Activated CD8-positive, alpha-beta memory T cell treated with anti-CD3 and anti-CD28 coated beads, Interleukin-2, amount 10 ng/mL, durations not matched to agents 7 days and 5 days (primary cell): Measurements from ENCODE around the gene ZHX3. TPM values are rescaled to one million over a fixed set of nuclear protein-coding genes. Genes with fewer than 3 reads are reported as not detected.

Source experiments
- ATAC-seq: fragments of 150-1000 bp; cut with Tn5 transposase; one replicate; pipeline ENCODE4 v1.10.0; 2021; ENCODE audit warnings: moderate library complexity
- CTCF ChIA-PET: fragments of 350-600 bp; sonication (Branson Sonifier 250); formaldehyde crosslinking; loops from one replicate; lab custom pipeline; 2021; ENCODE audit warnings: antibody characterized with exemption; lab: Charles Lee
- DNase-seq: peaks from one replicate; pipeline ENCODE4 v3.0.0-alpha.2; 2020
- H3K27ac Mint-ChIP-seq: one replicate; pipeline ENCODE4 v1.8.0; 2021; ENCODE audit warnings: mild to moderate bottlenecking, mixed read lengths
- H3K27me3 Mint-ChIP-seq: one replicate; pipeline ENCODE4 v1.8.0; 2021; ENCODE audit warnings: mixed read lengths
- H3K36me3 Mint-ChIP-seq: one replicate; pipeline ENCODE4 v1.8.0; 2021; ENCODE audit warnings: mild to moderate bottlenecking, mixed read lengths
- H3K4me1 Mint-ChIP-seq: one replicate; pipeline ENCODE4 v1.8.0; 2021; ENCODE audit warnings: mixed read lengths
- H3K4me3 Mint-ChIP-seq: one replicate; pipeline ENCODE4 v1.8.0; 2021; ENCODE audit warnings: mild to moderate bottlenecking, moderate library complexity, mixed read lengths
- H3K9me3 Mint-ChIP-seq: one replicate; pipeline ENCODE4 v1.8.0; 2022; ENCODE audit warnings: low read depth, mixed read lengths
- total RNA-seq, 2 experiments: library from RNA; stranded (reverse); gene quantifications; one replicate each; pipeline ENCODE4 v1.2.3, GENCODE V29; 2021

Gene ZHX3
- total RNA-seq, 2 experiments from 2014 or later = 11.4 to 13.3 TPM

GRCh38 chr20:41225091-41225490 is 92.4 kb downstream of the ZHX3 start:
- Mint-ChIP-seq H3K27me3 (no peaks in the 10 kb centered on the region), H3K27ac (no peak overlapping the region), H3K9me3 (no peaks in the 10 kb centered on the region), H3K4me3 (no peak overlapping the region), H3K36me3 (no peaks in the 10 kb centered on the region), H3K4me1 (peaks cover 8% of the 10 kb centered on the region)
- DNase-seq (no peak), ATAC-seq (no peak)
- CTCF ChIA-PET = interaction anchor here (1.3 to 2.3 kb wide), 5 partner anchors 10 to 92 kb away, joined by 3 to 10 read pairs (median 5); no protein-coding TSS in a partner anchor

- Mint-ChIP-seq H3K4me1 (peaks cover 7% of the 10 kb centered on the region), H3K36me3 (no peaks in the 10 kb centered on the region), H3K27ac (no peak overlapping the region), H3K9me3 (no peaks in the 10 kb centered on the region), H3K27me3 (no peaks in the 10 kb centered on the region), H3K4me3 (no peak overlapping the region)
- CTCF ChIA-PET = interaction anchor here (1.3 to 2.3 kb wide), 6 partner anchors 9 to 92 kb away, joined by 3 to 10 read pairs (median 7); no protein-coding TSS in a partner anchor
- no peak for DNase-seq
- no peak for ATAC-seq
Observed at GRCh38 chr20:41224281-41224680, 93.2 kb downstream of the ZHX3 start.

- no peak overlapping the region for H3K27ac Mint-ChIP-seq
- H3K4me1 Mint-ChIP-seq = no peaks in the 10 kb centered on the region
- ATAC-seq (no peak), DNase-seq (no peak)
- CTCF ChIA-PET = interaction anchor here (1.6 to 2.1 kb wide), 2 partner anchors 10 to 88 kb away, joined by 10 read pairs; no protein-coding TSS in a partner anchor
- no peaks in the 10 kb centered on the region for H3K27me3 Mint-ChIP-seq
- no peak overlapping the region for H3K4me3 Mint-ChIP-seq
- H3K36me3 Mint-ChIP-seq = no peaks in the 10 kb centered on the region
- H3K9me3 Mint-ChIP-seq = no peaks in the 10 kb centered on the region
Observed at GRCh38 chr20:41223112-41223511, 94.4 kb downstream of the ZHX3 start.

GRCh38 chr20:41222703-41223102 is 94.8 kb downstream of the ZHX3 start:
- Mint-ChIP-seq H3K9me3 (no peaks in the 10 kb centered on the region), H3K4me3 (no peak overlapping the region), H3K36me3 (no peaks in the 10 kb centered on the region), H3K4me1 (no peaks in the 10 kb centered on the region), H3K27ac (no peak overlapping the region), H3K27me3 (no peaks in the 10 kb centered on the region)
- no peak for DNase-seq
- ATAC-seq = no peak
- CTCF ChIA-PET = no interaction called here

- CTCF ChIA-PET = no interaction called here
- no peak overlapping the region for H3K27ac Mint-ChIP-seq
- DNase-seq = no peak
- no peaks in the 10 kb centered on the region for H3K27me3 Mint-ChIP-seq
- ATAC-seq = no peak
- no peaks in the 10 kb centered on the region for H3K4me1 Mint-ChIP-seq
- no peaks in the 10 kb centered on the region for H3K36me3 Mint-ChIP-seq
- no peaks in the 10 kb centered on the region for H3K9me3 Mint-ChIP-seq
- H3K4me3 Mint-ChIP-seq = no peak overlapping the region
Observed at GRCh38 chr20:41222296-41222695, 95.2 kb downstream of the ZHX3 start.

GRCh38 chr20:41221614-41222218 is 95.8 kb downstream of the ZHX3 start:
- H3K27me3 Mint-ChIP-seq = no peaks in the 10 kb centered on the region
- H3K36me3 Mint-ChIP-seq = no peaks in the 10 kb centered on the region
- no peaks in the 10 kb centered on the region for H3K9me3 Mint-ChIP-seq
- H3K27ac Mint-ChIP-seq = no peak overlapping the region
- no peak overlapping the region for H3K4me3 Mint-ChIP-seq
- H3K4me1 Mint-ChIP-seq = no peaks in the 10 kb centered on the region
- CTCF ChIA-PET = no interaction called here
- DNase-seq (no peak), ATAC-seq (no peak)

GRCh38 chr20:41219824-41220223 is 97.7 kb downstream of the ZHX3 start:
- Mint-ChIP-seq H3K27me3 (no peaks in the 10 kb centered on the region), H3K27ac (no peak overlapping the region), H3K9me3 (no peaks in the 10 kb centered on the region), H3K36me3 (no peaks in the 10 kb centered on the region), H3K4me1 (no peaks in the 10 kb centered on the region), H3K4me3 (no peak overlapping the region)
- DNase-seq = no peak
- CTCF ChIA-PET = interaction anchor here (1.2 kb wide), 1 partner anchor 13 kb away, joined by 7 read pairs; no protein-coding TSS in a partner anchor
- ATAC-seq = no peak

GRCh38 chr20:41218466-41218865 is 99.1 kb downstream of the ZHX3 start:
- ATAC-seq (no peak), DNase-seq (no peak)
- CTCF ChIA-PET = interaction anchor here (1.2 to 1.5 kb wide), 2 partner anchors 14 to 255 kb away, joined by 3 to 7 read pairs; no protein-coding TSS in a partner anchor
- Mint-ChIP-seq H3K27ac (no peak overlapping the region), H3K4me1 (no peaks in the 10 kb centered on the region), H3K4me3 (no peak overlapping the region), H3K9me3 (no peaks in the 10 kb centered on the region), H3K27me3 (no peaks in the 10 kb centered on the region), H3K36me3 (no peaks in the 10 kb centered on the region)

- Mint-ChIP-seq H3K36me3 (no peaks in the 10 kb centered on the region), H3K9me3 (no peaks in the 10 kb centered on the region), H3K4me1 (no peaks in the 10 kb centered on the region), H3K4me3 (no peak overlapping the region), H3K27me3 (no peaks in the 10 kb centered on the region), H3K27ac (no peak overlapping the region)
- ATAC-seq (no peak), DNase-seq (no peak)
- CTCF ChIA-PET = interaction anchor here (0.8 to 1.5 kb wide), 3 partner anchors 18 to 254 kb away, joined by 3 read pairs; no protein-coding TSS in a partner anchor
Observed at GRCh38 chr20:41217422-41217821, 100.1 kb downstream of the ZHX3 start.

GRCh38 chr20:41214666-41215065 is 102.9 kb downstream of the ZHX3 start:
- Mint-ChIP-seq H3K4me1 (no peaks in the 10 kb centered on the region), H3K4me3 (no peak overlapping the region), H3K27ac (no peak overlapping the region), H3K9me3 (no peaks in the 10 kb centered on the region), H3K27me3 (no peaks in the 10 kb centered on the region), H3K36me3 (no peaks in the 10 kb centered on the region)
- ATAC-seq (no peak), DNase-seq (no peak)
- CTCF ChIA-PET = interaction anchor here (1.8 kb wide), 1 partner anchor 10 kb away, joined by 5 read pairs; no protein-coding TSS in a partner anchor

GRCh38 chr20:41214202-41214601 is 103.3 kb downstream of the ZHX3 start:
- CTCF ChIA-PET = interaction anchor here (1.8 kb wide), 1 partner anchor 11 kb away, joined by 5 read pairs; no protein-coding TSS in a partner anchor
- H3K27ac Mint-ChIP-seq = no peak overlapping the region
- no peaks in the 10 kb centered on the region for H3K27me3 Mint-ChIP-seq
- no peaks in the 10 kb centered on the region for H3K36me3 Mint-ChIP-seq
- DNase-seq (no peak), ATAC-seq (no peak)
- no peaks in the 10 kb centered on the region for H3K4me1 Mint-ChIP-seq
- H3K4me3 Mint-ChIP-seq = no peak overlapping the region
- H3K9me3 Mint-ChIP-seq = no peaks in the 10 kb centered on the region

GRCh38 chr20:41213150-41213820 is 104.2 kb downstream of the ZHX3 start:
- ATAC-seq (no peak), DNase-seq (no peak)
- no peaks in the 10 kb centered on the region for H3K27me3 Mint-ChIP-seq
- CTCF ChIA-PET = no interaction called here
- H3K4me3 Mint-ChIP-seq = no peak overlapping the region
- H3K9me3 Mint-ChIP-seq = no peaks in the 10 kb centered on the region
- H3K27ac Mint-ChIP-seq = no peak overlapping the region
- H3K4me1 Mint-ChIP-seq = no peaks in the 10 kb centered on the region
- no peaks in the 10 kb centered on the region for H3K36me3 Mint-ChIP-seq

GRCh38 chr20:41205313-41205712 is 112.2 kb downstream of the ZHX3 start:
- ATAC-seq (no peak), DNase-seq (no peak)
- CTCF ChIA-PET = interaction anchor here (1.9 kb wide), 1 partner anchor 70 kb away, joined by 5 read pairs; no protein-coding TSS in a partner anchor
- Mint-ChIP-seq H3K4me1 (no peaks in the 10 kb centered on the region), H3K4me3 (no peak overlapping the region), H3K9me3 (no peaks in the 10 kb centered on the region), H3K36me3 (peaks cover under 1% of the 10 kb centered on the region), H3K27me3 (no peaks in the 10 kb centered on the region), H3K27ac (no peak overlapping the region)
